NCI-H2107 (cell line): ENCODE data around the gene HDDC2.

ENCODE experiments used
- DNase-seq: peaks from one replicate; lab custom pipeline; 2025; lab: John Stamatoyannopoulos, UW

HDDC2 gene

DNA sequence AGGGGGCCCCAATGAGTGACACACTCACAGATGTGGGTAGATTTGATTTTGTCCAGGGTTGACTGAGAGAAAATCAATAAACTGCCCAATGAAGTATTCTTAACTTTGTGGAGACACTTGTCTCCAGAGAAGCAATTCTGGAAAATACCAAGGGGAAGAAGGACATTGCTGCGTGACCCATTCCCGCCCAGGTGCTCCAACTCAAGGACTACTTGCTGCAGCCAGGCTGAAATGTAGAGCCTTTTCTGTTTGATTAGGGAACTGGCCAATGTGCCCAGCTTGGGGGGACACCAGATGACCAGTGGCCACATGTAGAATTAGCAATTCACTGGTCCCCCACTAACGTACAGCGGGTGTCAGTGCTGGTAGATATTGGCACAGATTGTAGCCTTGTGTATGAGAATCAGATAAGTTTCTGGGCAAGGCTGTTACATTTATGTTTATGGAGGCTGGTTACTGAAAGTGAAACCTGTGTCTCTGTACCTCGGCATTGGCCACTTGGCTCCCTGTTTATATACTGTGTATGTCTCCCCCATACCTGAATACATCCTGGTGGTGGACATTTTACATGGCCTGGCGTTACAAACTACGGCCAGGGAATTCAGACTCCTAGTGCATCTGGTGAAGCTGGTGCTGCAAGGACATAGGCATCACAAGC, 32.3 kb downstream of the HDDC2 start:
- DNase-seq, result no peak

GRCh38 chr6:125268765-125269164, 33.0 kb downstream of the HDDC2 start:
- DNase-seq, result no peak

GRCh38 chr6:125267806-125268523, 33.8 kb downstream of the HDDC2 start:
- no peak for DNase-seq

GRCh38 chr6:125264476-125264875, 37.3 kb downstream of the HDDC2 start:
- no peak for DNase-seq

DNA sequence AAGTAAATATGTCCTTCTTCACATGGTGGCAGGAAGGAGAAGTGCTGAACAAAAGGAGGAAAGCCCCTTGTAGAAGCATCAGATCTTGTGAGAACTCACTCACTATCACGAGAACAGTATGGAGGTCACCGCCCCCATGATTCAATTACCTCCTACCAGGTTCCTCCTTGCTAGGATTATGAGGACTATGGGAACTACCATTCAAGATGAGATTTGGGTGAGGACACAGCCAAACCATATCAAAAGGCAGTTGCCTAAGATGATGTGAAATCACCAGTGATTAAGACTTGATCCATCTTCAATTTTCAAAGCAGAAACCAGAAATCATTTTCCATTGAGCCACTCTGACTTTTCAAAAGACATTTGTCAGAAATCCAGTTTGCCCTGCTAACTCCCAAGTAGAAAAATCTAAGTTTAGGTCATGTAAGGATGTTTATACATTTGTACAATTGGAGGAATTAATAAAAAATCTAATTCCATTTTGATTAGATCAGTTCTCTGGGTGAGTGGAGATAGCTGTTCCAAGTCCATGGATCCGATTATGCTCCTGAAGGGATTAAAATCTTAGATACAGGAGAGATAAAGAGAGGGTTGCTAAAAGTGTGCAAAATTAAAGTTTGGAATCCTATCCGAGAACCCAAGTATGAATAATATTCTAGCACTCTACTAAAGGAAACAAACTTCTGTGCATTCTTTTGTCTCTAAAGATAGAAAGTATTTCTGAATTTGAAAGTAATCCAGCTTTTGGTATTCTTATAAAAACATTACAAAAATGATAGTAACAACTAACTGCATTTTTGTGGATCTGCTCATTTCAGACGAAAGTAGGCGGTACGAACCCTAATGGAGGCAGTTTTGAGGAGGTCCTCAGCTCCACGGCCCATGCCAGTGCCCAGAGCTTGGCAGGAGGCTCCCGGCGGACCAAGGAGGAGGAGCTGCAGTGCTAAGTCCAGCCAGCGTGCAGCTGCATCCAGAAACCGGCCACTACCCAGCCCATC, 39.5 kb downstream of the HDDC2 start:
- DNase-seq, result no peak

DNA sequence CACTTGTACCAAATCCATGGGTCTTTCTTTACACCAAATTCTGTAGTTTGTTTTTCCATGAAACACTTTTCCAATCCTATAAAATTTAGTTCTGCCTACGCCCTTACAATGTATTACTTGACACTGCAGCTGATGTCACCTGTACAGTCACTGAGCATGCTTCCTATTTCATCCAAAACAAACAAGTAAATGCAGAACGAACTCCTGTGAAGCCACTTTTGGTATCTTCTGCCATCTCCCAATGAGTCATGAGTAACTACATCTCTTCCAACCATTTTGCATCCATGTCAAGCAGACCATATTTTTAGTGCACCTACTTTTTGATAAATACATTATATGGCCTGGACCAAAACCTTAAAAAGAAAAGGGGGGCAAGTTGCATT, 42.4 kb downstream of the HDDC2 start:
- DNase-seq, result no peak

GRCh38 chr6:125258651-125259353, 43.0 kb downstream of the HDDC2 start:
- no peak for DNase-seq

- DNase-seq, result no peak
Observed at GRCh38 chr6:125257351-125257750, 44.4 kb downstream of the HDDC2 start.

DNA sequence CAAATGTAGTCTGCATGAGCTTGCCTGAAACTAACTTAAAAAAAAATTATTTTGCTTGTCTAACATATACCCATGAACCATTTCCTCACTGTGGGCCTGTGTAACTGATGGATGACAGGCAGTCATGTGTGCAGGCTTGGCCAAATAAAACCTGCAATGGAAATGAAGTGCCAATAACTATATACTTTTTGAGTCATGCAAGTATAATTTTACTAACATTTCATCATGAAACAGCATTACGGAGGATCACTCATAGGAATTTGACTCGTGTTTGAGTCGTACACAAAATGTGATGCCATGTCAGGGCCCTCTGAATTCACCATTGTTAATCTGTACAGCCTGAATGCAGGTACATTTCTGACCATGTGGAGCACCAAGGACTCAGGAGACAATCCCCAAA, 46.6 kb downstream of the HDDC2 start:
- DNase-seq, result no peak

DNA sequence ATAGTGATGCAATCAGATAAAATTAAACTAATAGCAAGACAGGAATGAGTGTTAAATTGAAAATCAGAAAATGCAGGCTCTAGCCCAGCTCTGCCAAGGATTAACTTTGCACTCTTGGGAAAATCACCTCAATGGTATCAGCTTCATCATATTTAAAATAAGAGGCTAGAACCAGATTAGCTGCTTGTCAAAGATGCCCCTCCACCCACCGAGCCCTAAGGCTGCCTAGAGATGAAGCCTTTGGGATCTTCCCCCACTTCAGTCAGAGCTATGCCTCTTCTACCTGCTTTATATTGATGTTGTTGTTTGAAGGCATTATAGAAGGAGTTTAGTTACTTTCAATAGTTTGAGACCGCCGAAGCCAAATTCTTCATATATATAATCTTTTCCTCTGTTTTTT, 47.4 kb downstream of the HDDC2 start:
- no peak for DNase-seq

DNA sequence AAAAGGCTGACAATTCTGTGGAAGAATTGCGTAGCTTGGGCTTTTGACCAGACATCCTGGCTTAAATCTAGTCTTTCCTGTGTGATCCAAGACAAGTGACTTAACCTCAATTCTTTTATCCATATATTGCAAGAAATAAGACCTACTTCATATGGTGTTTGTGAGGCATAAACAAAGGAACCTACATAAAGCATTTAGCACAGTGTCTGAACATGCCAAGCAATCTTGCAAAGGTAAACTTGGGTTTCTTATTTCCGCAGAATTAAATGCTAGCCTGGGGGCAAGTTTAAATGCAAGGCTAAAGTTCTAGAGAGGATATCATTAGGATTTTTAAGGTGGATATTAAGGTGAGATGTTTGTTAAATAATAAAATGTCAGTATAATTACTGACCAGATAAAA, 47.9 kb downstream of the HDDC2 start:
- no peak for DNase-seq

DNA sequence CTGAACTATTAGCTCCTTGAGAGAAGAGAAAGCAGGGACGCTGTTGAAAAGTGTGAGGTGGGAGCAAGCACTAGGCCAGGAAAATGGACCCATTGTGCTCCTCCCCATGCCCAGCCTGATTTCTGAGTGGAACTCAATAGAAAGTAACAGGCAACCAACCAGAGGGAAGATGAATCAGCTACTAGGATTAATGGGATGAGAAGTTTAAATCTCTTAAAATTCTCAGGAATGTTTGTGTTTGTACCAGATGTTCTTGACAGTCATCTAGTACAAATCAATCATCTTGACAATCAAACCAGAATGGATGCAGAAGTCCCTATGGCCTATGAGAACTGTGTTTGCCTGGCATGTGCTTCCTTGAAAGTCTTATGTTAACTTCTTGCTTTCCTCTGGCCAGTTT, 48.9 kb downstream of the HDDC2 start:
- no peak for DNase-seq

DNA sequence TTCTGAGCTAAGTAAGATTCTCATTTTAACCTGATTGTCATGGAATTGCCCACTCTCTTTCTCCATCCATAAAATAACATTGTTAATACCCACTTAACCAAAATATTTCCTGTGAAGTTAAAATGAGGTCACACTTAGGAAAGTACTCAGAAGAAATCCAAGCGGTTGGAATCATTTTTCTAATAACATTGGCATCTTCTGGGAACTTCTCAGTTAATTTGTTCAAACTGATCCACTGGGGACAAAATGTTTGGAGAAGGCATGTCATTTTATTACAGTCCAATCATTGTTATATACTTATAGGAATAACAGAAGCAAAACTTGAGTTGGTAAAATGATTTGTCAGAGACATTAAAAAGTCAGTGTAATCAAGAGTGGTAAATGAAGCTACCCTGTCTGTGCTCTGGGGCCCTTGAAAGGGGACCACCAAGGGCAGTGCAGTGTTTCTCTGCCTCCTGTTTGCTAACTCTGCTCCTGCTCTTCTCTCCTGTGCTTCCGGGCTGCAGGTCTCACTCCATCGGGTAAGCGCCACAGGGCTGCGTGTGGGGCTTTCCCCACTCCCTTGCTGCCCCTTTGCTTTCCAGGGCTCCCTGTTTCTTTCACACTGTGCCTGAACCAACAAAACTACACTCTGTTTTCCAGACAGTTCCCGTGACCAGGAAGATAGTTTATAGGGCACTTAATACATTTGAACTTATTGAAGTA, 50.1 kb downstream of the HDDC2 start:
- no peak for DNase-seq

DNA sequence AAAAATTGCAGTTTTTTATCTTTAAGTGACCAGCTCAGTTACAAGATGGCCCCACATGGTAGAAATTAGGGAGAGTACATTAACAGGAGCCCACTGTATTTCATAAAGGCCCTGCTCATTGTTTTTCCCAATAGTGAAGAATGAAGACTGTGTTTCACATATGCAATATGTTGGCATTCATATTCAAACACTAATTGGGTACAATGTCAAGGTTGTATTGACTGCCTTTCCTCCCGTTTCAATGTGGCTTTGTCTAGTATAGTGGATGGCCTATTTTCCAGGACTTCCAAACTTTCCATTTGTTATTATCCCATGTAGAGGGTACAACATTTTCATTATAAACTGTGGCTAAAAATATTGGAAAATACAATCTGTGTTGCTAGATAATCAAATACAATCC, 51.3 kb downstream of the HDDC2 start:
- DNase-seq, result no peak

DNA sequence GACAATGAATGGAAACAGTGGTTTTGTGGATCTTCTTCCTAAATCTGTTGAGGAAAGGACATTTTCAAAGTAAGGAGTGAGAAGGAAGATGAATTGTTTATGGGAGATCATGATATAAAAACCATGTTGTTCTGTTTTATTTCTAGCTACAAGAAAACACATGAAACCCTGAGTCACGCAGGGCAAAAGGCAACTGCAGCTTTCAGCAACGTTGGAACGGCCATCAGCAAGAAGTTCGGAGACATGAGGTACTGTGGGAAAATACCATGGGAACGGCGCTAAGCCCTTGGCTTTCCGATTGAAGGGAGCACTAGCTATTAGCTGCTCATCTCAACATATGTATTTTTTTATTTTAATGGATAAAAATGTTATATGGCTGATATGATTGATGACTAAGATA, 53.6 kb downstream of the HDDC2 start:
- no peak for DNase-seq

DNA sequence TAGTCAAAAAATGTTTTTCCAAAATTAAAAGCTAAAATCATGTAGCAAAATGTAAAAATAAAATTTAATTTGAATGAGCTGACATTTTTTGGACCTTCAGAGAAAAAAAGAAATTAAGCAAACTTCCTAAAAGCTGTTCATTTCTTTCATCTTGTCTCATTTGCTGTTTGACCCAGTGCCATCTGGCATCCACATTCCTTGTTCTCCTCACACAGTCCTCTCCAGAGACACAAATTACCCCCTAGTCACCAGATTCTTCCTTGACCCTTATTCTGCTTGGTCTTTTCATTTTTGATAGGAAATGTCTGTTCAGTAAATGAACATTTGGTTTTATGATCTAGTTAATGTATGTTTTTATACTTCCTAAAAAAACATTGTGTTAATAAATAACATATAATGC, 55.2 kb downstream of the HDDC2 start:
- DNase-seq, result no peak

- no peak for DNase-seq
Observed at GRCh38 chr6:125245523-125246264, 56.1 kb downstream of the HDDC2 start.

DNA sequence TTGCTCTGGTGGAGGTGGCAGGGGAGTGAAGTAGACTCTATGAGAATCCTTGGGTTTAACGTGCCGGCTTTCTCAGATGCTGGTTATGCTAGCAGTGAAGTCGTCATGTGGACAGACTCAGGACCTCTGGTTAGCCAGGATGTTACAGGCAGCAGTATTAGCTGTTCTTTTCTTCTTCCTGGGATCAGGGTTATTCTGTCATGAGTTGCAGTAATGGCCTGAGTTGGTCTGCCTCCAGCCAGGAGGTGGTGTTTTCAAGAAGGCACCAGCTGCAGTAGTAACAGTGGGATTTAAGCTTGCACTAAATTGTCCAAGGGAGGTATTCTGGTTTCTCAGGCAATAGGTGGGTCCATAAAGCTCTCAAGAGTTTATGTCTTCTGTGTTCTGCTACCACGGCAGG, 56.7 kb downstream of the HDDC2 start:
- no peak for DNase-seq

DNA sequence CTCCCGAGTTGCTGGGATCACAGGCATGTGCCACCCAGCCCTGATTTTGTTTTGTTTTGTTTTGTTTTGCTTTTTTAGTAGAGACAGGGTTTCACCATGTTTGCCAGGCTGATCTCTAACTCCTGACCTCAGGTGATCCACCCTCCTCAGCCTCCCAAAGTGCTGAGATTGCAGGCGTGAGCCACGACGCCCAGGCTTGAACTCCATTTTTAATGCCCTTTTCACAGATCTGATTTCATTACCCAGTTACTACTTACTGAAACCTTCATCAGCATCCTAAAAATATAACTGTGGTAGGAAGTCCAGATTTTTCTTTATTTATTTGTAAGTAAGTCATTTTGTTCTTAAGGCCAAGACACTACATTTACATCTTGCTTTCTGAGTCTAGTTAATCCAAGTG, 64.0 kb downstream of the HDDC2 start:
- DNase-seq, result no peak

DNA sequence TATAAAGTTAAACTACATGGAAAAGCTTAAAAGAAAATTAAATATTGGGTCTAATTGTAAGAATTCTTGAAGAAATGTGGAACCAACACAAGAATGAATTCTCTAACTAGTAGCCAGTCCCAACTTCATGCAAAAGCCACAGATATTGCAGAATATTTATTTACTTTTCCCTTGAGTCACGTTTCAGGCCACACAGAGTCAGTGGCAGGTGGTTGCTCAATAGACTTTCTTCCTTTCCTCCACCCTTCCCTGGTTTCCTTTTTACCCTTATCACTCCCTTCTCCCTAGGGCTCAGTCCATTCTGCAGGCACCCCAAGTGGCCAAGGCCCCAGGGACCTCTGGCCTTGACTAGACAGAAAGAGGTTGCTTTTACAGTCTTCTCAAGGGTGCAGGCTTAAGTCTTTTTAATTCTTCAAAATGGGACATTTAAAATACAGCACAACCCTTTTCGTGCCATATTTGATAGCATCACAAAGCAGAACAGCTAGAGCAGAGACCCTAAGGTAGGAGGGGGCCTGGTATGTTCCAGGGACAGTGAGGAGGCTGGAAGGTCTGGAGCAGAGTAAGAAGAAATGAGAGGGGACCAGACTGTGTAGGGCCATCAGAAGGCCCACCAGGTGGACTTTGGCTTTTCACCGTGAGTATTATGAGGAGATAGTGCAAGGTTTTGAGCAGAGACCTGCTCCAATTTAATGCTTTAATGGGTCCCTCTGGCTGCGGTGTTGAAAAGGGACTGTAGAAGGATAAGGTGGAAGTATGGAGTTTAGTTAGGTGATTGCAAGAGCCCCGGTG, 65.0 kb downstream of the HDDC2 start:
- no peak for DNase-seq
